GM13977 (cell line): Measurements from ENCODE around the gene OR6C1.
"Not testable (repeated sequence)": the region's sequence is repeated elsewhere in the genome, so short reads cannot be mapped to it uniquely, and the experiment has no call there.

Source experiments
- DNase-seq: peaks from one replicate; pipeline ENCODE4 v3.0.0; 2012; ENCODE audit warnings: low spot score
- in situ Hi-C: fragments of 300-500 bp; cut with MboI; formaldehyde crosslinking; loops from one replicate; pipeline ENCODE4 v1.12.0; 2022; ENCODE audit warnings: low sequenced_read_pairs, low pct_unique_long_range_greater_than_20kb, mixed read lengths, inconsistent platforms; ENCODE audit not compliant: unreplicated experiment
- TF ChIP-seq, protein P1 (sequence below): IDR thresholded peaks from 2 replicates; pipeline ENCODE4 v1.5.1; 2012; ENCODE audit warnings: mild to moderate bottlenecking, control low read depth; ENCODE audit not compliant: insufficient read depth; ENCODE audit errors: extremely low read depth, missing control alignments

Gene OR6C1

DNA sequence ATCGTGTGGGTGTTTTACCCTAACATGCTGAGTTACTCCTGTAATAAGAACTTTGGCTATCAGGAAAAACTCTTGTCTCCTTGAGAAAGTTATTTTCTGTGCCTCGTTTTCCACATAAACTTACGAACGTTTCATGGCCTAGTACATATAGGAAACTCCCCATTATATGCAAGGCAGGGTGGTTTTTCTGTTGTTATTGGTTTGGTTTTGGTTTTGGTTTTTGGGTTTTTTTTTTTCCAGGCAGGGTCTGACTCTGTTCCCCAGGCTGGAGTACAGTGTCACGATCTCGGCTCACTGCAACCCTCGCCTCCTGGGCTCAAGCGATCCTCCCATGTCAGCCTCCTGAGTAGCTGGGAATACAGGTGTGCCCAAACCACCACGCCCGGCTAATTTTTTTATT, 21.9 kb downstream of the OR6C1 start:
- TF ChIP-seq, protein P1, sequence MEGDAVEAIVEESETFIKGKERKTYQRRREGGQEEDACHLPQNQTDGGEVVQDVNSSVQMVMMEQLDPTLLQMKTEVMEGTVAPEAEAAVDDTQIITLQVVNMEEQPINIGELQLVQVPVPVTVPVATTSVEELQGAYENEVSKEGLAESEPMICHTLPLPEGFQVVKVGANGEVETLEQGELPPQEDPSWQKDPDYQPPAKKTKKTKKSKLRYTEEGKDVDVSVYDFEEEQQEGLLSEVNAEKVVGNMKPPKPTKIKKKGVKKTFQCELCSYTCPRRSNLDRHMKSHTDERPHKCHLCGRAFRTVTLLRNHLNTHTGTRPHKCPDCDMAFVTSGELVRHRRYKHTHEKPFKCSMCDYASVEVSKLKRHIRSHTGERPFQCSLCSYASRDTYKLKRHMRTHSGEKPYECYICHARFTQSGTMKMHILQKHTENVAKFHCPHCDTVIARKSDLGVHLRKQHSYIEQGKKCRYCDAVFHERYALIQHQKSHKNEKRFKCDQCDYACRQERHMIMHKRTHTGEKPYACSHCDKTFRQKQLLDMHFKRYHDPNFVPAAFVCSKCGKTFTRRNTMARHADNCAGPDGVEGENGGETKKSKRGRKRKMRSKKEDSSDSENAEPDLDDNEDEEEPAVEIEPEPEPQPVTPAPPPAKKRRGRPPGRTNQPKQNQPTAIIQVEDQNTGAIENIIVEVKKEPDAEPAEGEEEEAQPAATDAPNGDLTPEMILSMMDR: no peak
- no peak for DNase-seq
- in situ Hi-C loops: no loop called here

DNA sequence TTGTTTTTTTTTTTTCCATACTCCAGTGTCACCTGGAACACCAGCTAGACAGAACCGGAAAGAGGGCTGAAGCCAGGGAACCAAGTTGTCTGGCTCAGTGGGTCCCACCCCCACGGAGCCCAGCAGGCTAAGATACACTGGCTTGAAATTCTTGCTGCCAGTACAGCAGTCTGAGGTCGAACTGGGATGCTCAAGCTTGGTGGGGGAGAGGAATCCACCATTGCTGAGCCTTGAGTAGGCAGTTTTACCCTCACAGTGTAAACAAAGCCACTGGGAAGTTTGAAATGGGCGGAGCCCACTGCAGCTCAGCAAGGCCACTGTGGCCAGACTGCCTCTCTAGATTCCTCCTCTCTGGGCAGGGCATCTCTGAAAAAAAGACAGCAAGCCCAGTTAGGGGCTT, 41.2 kb downstream of the OR6C1 start:
- DNase-seq, in situ Hi-C loops: not testable (repeated sequence)

DNA sequence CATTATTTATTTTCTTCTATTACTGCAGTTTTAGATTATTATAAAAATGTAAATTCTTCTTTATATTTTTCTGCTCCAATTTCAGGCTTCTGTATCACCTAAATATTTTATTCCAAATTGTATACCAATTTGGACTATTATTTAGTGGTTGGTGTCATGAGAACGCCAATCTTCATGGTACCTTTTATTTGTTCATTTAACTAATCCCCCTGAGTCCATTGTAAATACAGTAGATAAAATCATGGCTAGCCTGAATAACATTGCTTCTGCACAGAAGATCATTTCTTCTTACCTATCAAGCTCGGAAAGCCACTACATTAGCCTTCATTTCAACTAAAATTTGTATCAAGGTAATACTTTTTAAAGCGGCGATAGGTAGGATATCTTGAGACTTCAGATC, 48.5 kb downstream of the OR6C1 start, which contains the start of gene OR6C75:
OR6C75 (plus strand) TSS at position 301 of the 400 bp plus-strand sequence. CDS start 2,136 bp downstream, outside the sequence.
- TF ChIP-seq, protein P1: no peak
- no peak for DNase-seq
- in situ Hi-C loops: no loop called here

- no peak for DNase-seq
- in situ Hi-C loops: no loop called here
Measured at GRCh38 chr12:55365086-55365485, 50.9 kb downstream of the OR6C1 start.

More at GRCh38 chr12:55365086-55365485, 50.9 kb downstream of the OR6C1 start:
- TF ChIP-seq, protein P1: no peak
